H9 (cell line): ENCODE data around the gene NEUROD2. TPM values are rescaled to one million over a fixed set of nuclear protein-coding genes. Genes with fewer than 3 reads are reported as not detected.

Experiments used
- DNase-seq: peaks from one replicate; pipeline ENCODE4 v3.0.0-alpha.2; 2017
- H2AFZ ChIP-seq: one replicate; pipeline ENCODE4 v1.6.1; 2013; ENCODE audit warnings: mild to moderate bottlenecking, low read length, control low read depth, moderate library complexity
- H2AK5ac ChIP-seq: 2 replicates; pipeline ENCODE4 v1.6.1; 2013; ENCODE audit warnings: low read length, control low read depth, mixed read lengths; ENCODE audit not compliant: insufficient read length
- H2BK120ac ChIP-seq: one replicate; pipeline ENCODE4 v1.6.1; 2013; ENCODE audit warnings: low read depth, mild to moderate bottlenecking, low read length, control low read depth, inconsistent platforms; ENCODE audit not compliant: poor library complexity, severe bottlenecking
- H2BK12ac ChIP-seq: 2 replicates; pipeline ENCODE4 v1.6.1; 2013; ENCODE audit warnings: low read length, control low read depth, mixed read lengths, low read depth; ENCODE audit not compliant: insufficient read length
- H2BK15ac ChIP-seq: 2 replicates; pipeline ENCODE4 v1.6.1; 2013; ENCODE audit warnings: low read depth, low read length, control low read depth
- H2BK20ac ChIP-seq: one replicate; pipeline ENCODE4 v1.6.1; 2013; ENCODE audit warnings: low read depth, mild to moderate bottlenecking, low read length, control low read depth, inconsistent platforms; ENCODE audit not compliant: poor library complexity, severe bottlenecking
- H2BK5ac ChIP-seq: 2 replicates; pipeline ENCODE4 v1.6.1; 2013; ENCODE audit warnings: low read length, control low read depth, mixed read lengths; ENCODE audit not compliant: insufficient read length
- H3K14ac ChIP-seq: 2 replicates; pipeline ENCODE4 v1.6.1; 2013; ENCODE audit warnings: low read length, control low read depth; ENCODE audit not compliant: insufficient read depth
- H3K18ac ChIP-seq: 2 replicates; pipeline ENCODE4 v1.6.1; 2013; ENCODE audit warnings: low read depth, mild to moderate bottlenecking, mixed read lengths, low read length, control low read depth; ENCODE audit not compliant: insufficient read length
- H3K23ac ChIP-seq: 2 replicates; pipeline ENCODE4 v1.6.1; 2013; ENCODE audit warnings: low read length, control low read depth, mixed read lengths, low read depth; ENCODE audit not compliant: insufficient read length
- H3K23me2 ChIP-seq: 2 replicates; pipeline ENCODE4 v1.6.1; 2013; ENCODE audit warnings: low read depth, mild to moderate bottlenecking, mixed read lengths, low read length, control low read depth; ENCODE audit not compliant: insufficient read length, poor library complexity, severe bottlenecking
- H3K27ac ChIP-seq: 2 replicates; pipeline ENCODE4 v1.5.1; 2013; ENCODE audit warnings: low read length, control low read depth, mixed read lengths, low read depth; ENCODE audit not compliant: insufficient read length
- H3K27me3 ChIP-seq: 2 replicates; pipeline ENCODE4 v1.6.1; 2013; ENCODE audit warnings: low read length, control low read depth, inconsistent platforms; ENCODE audit not compliant: insufficient read depth
- H3K4ac ChIP-seq: 2 replicates; pipeline ENCODE4 v1.6.1; 2013; ENCODE audit warnings: low read depth, mild to moderate bottlenecking, control low read depth, inconsistent platforms, low read length, moderate library complexity
- H3K4me1 ChIP-seq: 2 replicates; pipeline ENCODE4 v1.6.1; 2013; ENCODE audit warnings: low read length, control low read depth, inconsistent platforms; ENCODE audit not compliant: insufficient read depth
- H3K4me2 ChIP-seq: 2 replicates; pipeline ENCODE4 v1.6.1; 2013; ENCODE audit warnings: low read length, control low read depth, mixed read lengths; ENCODE audit not compliant: insufficient read length, insufficient read depth
- H3K56ac ChIP-seq: 2 replicates; pipeline ENCODE4 v1.6.1; 2013; ENCODE audit warnings: low read depth, mild to moderate bottlenecking, mixed read lengths, low read length, control low read depth; ENCODE audit not compliant: insufficient read length
- H3K79me1 ChIP-seq: 2 replicates; pipeline ENCODE4 v1.6.1; 2013; ENCODE audit warnings: low read depth, mild to moderate bottlenecking, moderate library complexity, low read length, control low read depth, inconsistent platforms; ENCODE audit not compliant: insufficient read depth, poor library complexity, severe bottlenecking
- H3K79me2 ChIP-seq: 2 replicates; pipeline ENCODE4 v1.6.1; 2013; ENCODE audit warnings: low read length, control low read depth, inconsistent platforms; ENCODE audit not compliant: insufficient read depth
- H3K9ac ChIP-seq: 2 replicates; pipeline ENCODE4 v1.6.1; 2013; ENCODE audit warnings: low read length, control low read depth, mixed read lengths; ENCODE audit not compliant: insufficient read length; ENCODE audit errors: extremely low read depth
- H3K9me3 ChIP-seq: one replicate; pipeline ENCODE4 v1.6.1; 2013; ENCODE audit warnings: low read depth, low read length, inconsistent platforms; ENCODE audit not compliant: control insufficient read depth
- H3T11ph ChIP-seq: one replicate; pipeline ENCODE4 v1.6.1; 2013; ENCODE audit warnings: mild to moderate bottlenecking, low read length, control low read depth, inconsistent platforms
- H4K20me1 ChIP-seq: one replicate; pipeline ENCODE4 v1.6.1; 2013; ENCODE audit not compliant: control insufficient read depth, insufficient read length, insufficient read depth
- H4K5ac ChIP-seq: 2 replicates; pipeline ENCODE4 v1.6.1; 2013; ENCODE audit warnings: low read depth, mild to moderate bottlenecking, mixed read lengths, low read length, control low read depth; ENCODE audit not compliant: insufficient read length
- H4K8ac ChIP-seq: replicated peaks from 2 replicates; pipeline ENCODE4 v1.6.1; 2013; ENCODE audit warnings: low read length, control low read depth, mixed read lengths, low read depth; ENCODE audit not compliant: insufficient read length
- H4K91ac ChIP-seq: 2 replicates; pipeline ENCODE4 v1.6.1; 2013; ENCODE audit warnings: low read depth, mild to moderate bottlenecking, moderate library complexity, mixed read lengths, low read length, control low read depth; ENCODE audit not compliant: insufficient read length
- H3K27ac Mint-ChIP-seq, 3 experiments: 2 replicates in 2 of 3; 3 replicates in 1 of 3; pipeline ENCODE4 v1.8.0; 2020 to 2021; ENCODE audit warnings: mixed read lengths in 3 of 3, mild to moderate bottlenecking in 1 of 3, moderate library complexity in 1 of 3
- H3K27me3 Mint-ChIP-seq: 2 replicates; pipeline ENCODE4 v1.8.0; 2021; ENCODE audit warnings: low read depth, mild to moderate bottlenecking, moderate library complexity, mixed read lengths
- H3K36me3 Mint-ChIP-seq, 3 experiments: 2 replicates in 2 of 3; 3 replicates in 1 of 3; pipeline ENCODE4 v1.8.0; 2020 to 2021; ENCODE audit warnings: low read depth in 3 of 3, mixed read lengths in 3 of 3; ENCODE audit not compliant: insufficient read depth in 1 of 3
- H3K4me1 Mint-ChIP-seq, 2 experiments: 2 replicates each; pipeline ENCODE4 v1.8.0; 2020; ENCODE audit warnings: mixed read lengths in 2 of 2
- H3K4me3 Mint-ChIP-seq, 2 experiments: 2 replicates in 1 of 2; 3 replicates in 1 of 2; pipeline ENCODE4 v1.8.0; 2020 to 2021; ENCODE audit warnings: mild to moderate bottlenecking in 2 of 2, mixed read lengths in 2 of 2, moderate library complexity in 1 of 2
- H3K9me3 Mint-ChIP-seq, 2 experiments: 2 replicates in 1 of 2; 3 replicates in 1 of 2; pipeline ENCODE4 v1.8.0; 2020; ENCODE audit warnings: mild to moderate bottlenecking in 2 of 2, mixed read lengths in 2 of 2, moderate library complexity in 1 of 2
- WGBS: extraction: QIAGEN DNeasy Blood & Tissue Kit; methylation state at CpG from one replicate; pipeline ENCODE4 v1.1.7; 2013; ENCODE audit warnings: missing lambda C conversion rate, low lambda C conversion rate, mixed read lengths; ENCODE audit not compliant: insufficient read length; ENCODE audit errors: extremely low coverage; 5-methylcytosine and 5-hydroxymethylcytosine counted together
- total RNA-seq: library from RNA; stranded (reverse); gene quantifications from 2 replicates; pipeline ENCODE4 v1.2.1, GENCODE V29; 2021
- TF ChIP-seq, protein P1 (sequence below): fragments of 200-600 bp; sonication (generic); conservative IDR thresholded peaks from 3 replicates; pipeline ENCODE4 v1.8.0; 2021; ENCODE audit warnings: antibody characterized with exemption, mild to moderate bottlenecking

The NEUROD2 gene
- total RNA-seq, 1 experiment from 2014 or later = not detected

DNA sequence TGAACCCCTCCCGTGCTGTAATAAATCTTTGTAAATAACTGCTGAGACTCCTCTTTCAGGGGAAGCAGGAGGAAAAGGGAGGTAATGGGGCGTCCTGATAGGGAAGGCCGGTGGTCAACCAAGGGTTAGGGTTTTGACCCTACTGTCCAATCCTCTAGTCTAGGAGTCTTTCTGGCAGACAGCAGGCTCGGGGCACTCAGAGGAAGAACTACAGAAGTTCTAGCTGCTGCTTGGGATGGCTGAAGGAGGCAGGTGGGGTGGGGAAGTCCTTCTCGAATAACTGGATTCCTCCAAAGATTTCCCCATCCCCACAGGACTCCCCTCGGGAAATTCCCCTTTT, 28.8 kb upstream of the NEUROD2 start:
- Histone ChIP-seq H3K23ac (no peak overlapping the region), H3K18ac (no peak overlapping the region), H3K4me2 (peak overlapping the region; percentile 99), H3K14ac (no peak overlapping the region), H2BK15ac (no peak overlapping the region), H3K9me3 (no peaks in the 10 kb centered on the region), H2BK20ac (no peak overlapping the region), H4K91ac (no peak overlapping the region), H3K4me1 (peaks cover 17% of the 10 kb centered on the region; the same call in 1 of the 2 replicates), H2BK120ac (no peak overlapping the region), H3K79me1 (no peaks in the 10 kb centered on the region), H3K4ac (no peak overlapping the region), H4K5ac (no peak overlapping the region), H3T11ph (no peak overlapping the region), H3K23me2 (peaks cover 8% of the 10 kb centered on the region), H2AFZ (no peak overlapping the region), H3K27ac (no peak overlapping the region), H3K56ac (no peak overlapping the region), H3K79me2 (no peaks in the 10 kb centered on the region; the same call in 1 of the 2 replicates), H2BK5ac (no peak overlapping the region), H3K9ac (no peak overlapping the region), H4K20me1 (no peaks in the 10 kb centered on the region), H2BK12ac (no peak overlapping the region), H2AK5ac (no peak overlapping the region), H4K8ac (no peak overlapping the region), H3K27me3 (no peaks in the 10 kb centered on the region)
- DNase-seq = no peak
- WGBS = no CpG with 5 or more reads among the region's 6 CpGs
- TF ChIP-seq, protein P1, sequence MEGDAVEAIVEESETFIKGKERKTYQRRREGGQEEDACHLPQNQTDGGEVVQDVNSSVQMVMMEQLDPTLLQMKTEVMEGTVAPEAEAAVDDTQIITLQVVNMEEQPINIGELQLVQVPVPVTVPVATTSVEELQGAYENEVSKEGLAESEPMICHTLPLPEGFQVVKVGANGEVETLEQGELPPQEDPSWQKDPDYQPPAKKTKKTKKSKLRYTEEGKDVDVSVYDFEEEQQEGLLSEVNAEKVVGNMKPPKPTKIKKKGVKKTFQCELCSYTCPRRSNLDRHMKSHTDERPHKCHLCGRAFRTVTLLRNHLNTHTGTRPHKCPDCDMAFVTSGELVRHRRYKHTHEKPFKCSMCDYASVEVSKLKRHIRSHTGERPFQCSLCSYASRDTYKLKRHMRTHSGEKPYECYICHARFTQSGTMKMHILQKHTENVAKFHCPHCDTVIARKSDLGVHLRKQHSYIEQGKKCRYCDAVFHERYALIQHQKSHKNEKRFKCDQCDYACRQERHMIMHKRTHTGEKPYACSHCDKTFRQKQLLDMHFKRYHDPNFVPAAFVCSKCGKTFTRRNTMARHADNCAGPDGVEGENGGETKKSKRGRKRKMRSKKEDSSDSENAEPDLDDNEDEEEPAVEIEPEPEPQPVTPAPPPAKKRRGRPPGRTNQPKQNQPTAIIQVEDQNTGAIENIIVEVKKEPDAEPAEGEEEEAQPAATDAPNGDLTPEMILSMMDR = no peak
- Mint-ChIP-seq H3K27ac (peak overlapping the region; percentile 25 to 61 (median 45); a peak in 2 of 7 replicates), H3K27me3 (no peaks in the 10 kb centered on the region), H3K4me1 (peaks cover 64% of the 10 kb centered on the region in 2 experiments), H3K4me3 (peak overlapping the region; percentile 91 to 96), H3K36me3 (peaks cover 0 to 3% (median 0%) of the 10 kb centered on the region in 3 experiments; a peak in 3 of 7 replicates), H3K9me3 (no peaks in the 10 kb centered on the region; a peak in 1 of 5 replicates)
